ENCODE measurements around the gene ZNF362. TPM values are rescaled to one million over a fixed set of nuclear protein-coding genes. Genes with fewer than 3 reads are reported as not detected.

Gene ZNF362
- total and polyA plus RNA-seq, 2 experiments from 2014 or later: 22.5 to 55.0 TPM

DNA sequence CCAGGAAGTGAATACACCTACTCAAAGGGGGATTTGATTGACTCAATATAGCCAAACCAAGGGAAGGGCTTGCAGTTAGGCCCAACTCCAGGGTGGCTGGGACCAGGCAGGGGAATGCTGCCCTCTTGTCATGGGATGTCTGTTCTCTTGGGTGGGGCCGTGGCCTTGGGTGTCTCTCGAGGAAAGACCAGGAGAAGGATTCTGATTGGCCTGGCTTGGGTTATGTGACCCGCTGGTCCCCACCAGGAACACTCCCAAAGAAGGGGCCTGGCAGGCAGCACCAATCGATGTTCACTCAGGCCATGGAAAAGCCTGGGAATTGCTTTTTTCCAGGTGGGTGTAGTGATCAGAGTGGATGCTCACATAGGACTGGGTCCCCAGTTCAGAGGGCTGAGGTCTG lies 10.1 kb upstream of the ZNF362 start:
- Histone ChIP-seq H2AFZ (no peak overlapping the region), H3K9me3 (ENCODE audit: low read depth) (no peaks in the 10 kb centered on the region), H3K4me2 (no peak overlapping the region), H3K4me3 (no peak overlapping the region), H3K36me3 (replicated peaks; ENCODE audit: insufficient read depth, low read depth) (no peaks in the 10 kb centered on the region), H3K27ac (no peak overlapping the region), H3K27me3 (no peaks in the 10 kb centered on the region), H4K20me1 (ENCODE audit: insufficient read depth, poor library complexity, severe bottlenecking) (no peaks in the 10 kb centered on the region), H3K9me2 (replicated peaks; ENCODE audit: insufficient read depth) (no peaks in the 10 kb centered on the region), H3K79me2 (no peaks in the 10 kb centered on the region), H3K4me1 (ENCODE audit: insufficient read depth) (peaks cover 7% of the 10 kb centered on the region)
- no peak for TF ChIP-seq CTCF (IDR thresholded peaks at IDR 0.05; ENCODE audit: poor library complexity)
- no peak for TF ChIP-seq EZH2phosphoT487 (IDR thresholded peaks at IDR 0.05; ENCODE audit: low read depth, severe bottlenecking, unreplicated experiment)
- TF ChIP-seq EZH2 (IDR thresholded peaks at IDR 0.05; ENCODE audit: borderline replicate concordance): no peak
- no peak for DNase-seq (ENCODE audit: low spot score)
- WGBS (ENCODE audit: low lambda C conversion rate, missing lambda C conversion rate): 77% methylated on average over 4 of the region's 4 CpGs

- H3K4me2 ChIP-seq: no peak overlapping the region
- H2AFZ ChIP-seq: no peak overlapping the region
- no peaks in the 10 kb centered on the region for H3K9me2 ChIP-seq (replicated peaks; ENCODE audit: insufficient read depth)
Measured at GRCh38 chr1:33247545-33247944, 8.7 kb upstream of the ZNF362 start.

DNA sequence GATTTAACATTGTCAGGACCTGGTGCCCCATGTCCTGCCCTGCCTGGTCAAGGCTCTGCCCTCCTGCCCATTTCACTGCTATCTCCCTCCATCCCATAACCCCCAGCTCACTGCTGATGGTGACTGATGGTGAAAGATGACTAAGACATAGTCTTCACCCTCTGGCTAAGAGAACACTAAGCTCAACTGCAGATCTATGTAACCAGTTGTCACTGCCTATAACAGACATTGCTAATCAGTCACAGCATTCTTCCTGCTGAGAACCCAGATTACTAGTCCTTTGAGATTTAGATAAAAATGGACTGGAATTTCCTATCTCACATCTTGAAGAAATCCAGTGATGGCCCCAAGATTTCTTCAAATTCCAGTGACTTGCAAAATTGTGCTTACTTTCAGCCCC lies 8.0 kb upstream of the ZNF362 start:
- H2AFZ ChIP-seq: no peak overlapping the region
- H3K9me2 ChIP-seq (replicated peaks; ENCODE audit: insufficient read depth): no peaks in the 10 kb centered on the region
- H3K27ac ChIP-seq: no peak overlapping the region
- H3K9me3 ChIP-seq (ENCODE audit: low read depth): no peaks in the 10 kb centered on the region
- no peaks in the 10 kb centered on the region for H3K79me2 ChIP-seq
- H3K36me3 ChIP-seq (replicated peaks; ENCODE audit: insufficient read depth, low read depth): no peaks in the 10 kb centered on the region
- no peak overlapping the region for H3K4me2 ChIP-seq
- H3K27me3 ChIP-seq: no peaks in the 10 kb centered on the region
- no peaks in the 10 kb centered on the region for H4K20me1 ChIP-seq (ENCODE audit: insufficient read depth, poor library complexity, severe bottlenecking)
- no peak overlapping the region for H3K4me3 ChIP-seq
- no peak for TF ChIP-seq EZH2 (IDR thresholded peaks at IDR 0.05; ENCODE audit: borderline replicate concordance)
- no peak for TF ChIP-seq CTCF (IDR thresholded peaks at IDR 0.05; ENCODE audit: poor library complexity)
- TF ChIP-seq EZH2phosphoT487 (IDR thresholded peaks at IDR 0.05; ENCODE audit: low read depth, severe bottlenecking, unreplicated experiment): no peak
- peaks cover 7% of the 10 kb centered on the region for H3K4me1 ChIP-seq (ENCODE audit: insufficient read depth)
- no peak for DNase-seq (ENCODE audit: low spot score)

More at GRCh38 chr1:33247545-33247944, 8.7 kb upstream of the ZNF362 start:
- H3K79me2 ChIP-seq: no peaks in the 10 kb centered on the region
- H3K36me3 ChIP-seq (replicated peaks; ENCODE audit: insufficient read depth, low read depth): no peaks in the 10 kb centered on the region
- no peak overlapping the region for H3K4me3 ChIP-seq
- WGBS (ENCODE audit: low lambda C conversion rate, missing lambda C conversion rate): 68% methylated on average over 7 of the region's 7 CpGs
- H3K4me1 ChIP-seq (ENCODE audit: insufficient read depth): peaks cover 7% of the 10 kb centered on the region
- no peaks in the 10 kb centered on the region for H4K20me1 ChIP-seq (ENCODE audit: insufficient read depth, poor library complexity, severe bottlenecking)
- H3K27me3 ChIP-seq: no peaks in the 10 kb centered on the region
- no peak for DNase-seq (ENCODE audit: low spot score)
- H3K9me3 ChIP-seq (ENCODE audit: low read depth): no peaks in the 10 kb centered on the region
- TF ChIP-seq CTCF (IDR thresholded peaks at IDR 0.05; ENCODE audit: poor library complexity) (no peak), EZH2phosphoT487 (IDR thresholded peaks at IDR 0.05; ENCODE audit: low read depth, severe bottlenecking, unreplicated experiment) (no peak), EZH2 (IDR thresholded peaks at IDR 0.05; ENCODE audit: borderline replicate concordance) (no peak)
- no peak overlapping the region for H3K27ac ChIP-seq

GRCh38 chr1:33249422-33249821 lies 6.9 kb upstream of the ZNF362 start:
- TF ChIP-seq CTCF (IDR thresholded peaks at IDR 0.05; ENCODE audit: poor library complexity) (no peak), EZH2phosphoT487 (IDR thresholded peaks at IDR 0.05; ENCODE audit: low read depth, severe bottlenecking, unreplicated experiment) (no peak), EZH2 (IDR thresholded peaks at IDR 0.05; ENCODE audit: borderline replicate concordance) (no peak)
- no peak for DNase-seq (ENCODE audit: low spot score)
- H3K79me2 ChIP-seq: no peaks in the 10 kb centered on the region
- no peaks in the 10 kb centered on the region for H3K9me3 ChIP-seq (ENCODE audit: low read depth)
- WGBS (ENCODE audit: low lambda C conversion rate, missing lambda C conversion rate): 85% methylated on average over 3 of the region's 3 CpGs
- H3K4me1 ChIP-seq (ENCODE audit: insufficient read depth): peaks cover 2% of the 10 kb centered on the region
- H3K9me2 ChIP-seq (replicated peaks; ENCODE audit: insufficient read depth): no peaks in the 10 kb centered on the region
- no peaks in the 10 kb centered on the region for H3K36me3 ChIP-seq (replicated peaks; ENCODE audit: insufficient read depth, low read depth)
- no peak overlapping the region for H3K4me2 ChIP-seq
- no peaks in the 10 kb centered on the region for H4K20me1 ChIP-seq (ENCODE audit: insufficient read depth, poor library complexity, severe bottlenecking)
- no peak overlapping the region for H2AFZ ChIP-seq
- no peaks in the 10 kb centered on the region for H3K27me3 ChIP-seq
- H3K27ac ChIP-seq: no peak overlapping the region
- no peak overlapping the region for H3K4me3 ChIP-seq

Measured in hepatocyte (in vitro differentiated cells).